Esophagus muscularis mucosa (tissue), 4 donors: ENCODE results near the gene PTPN14. TPM values are rescaled to one million over a fixed set of nuclear protein-coding genes. Genes with fewer than 3 reads are reported as not detected.
"Not testable (repeated sequence)": the region's sequence is repeated elsewhere in the genome, so short reads cannot be mapped to it uniquely, and the experiment has no call there.

Experiments used
- DNase-seq: peaks from one replicate; pipeline ENCODE4 v3.0.0-alpha.2; 2017; ENCODE audit errors: extremely low spot score
- H3K27ac ChIP-seq, 4 donors: fragments of 200-600 bp; sonication (generic); replicated peaks in 1 of 4; 1 replicate in 3 of 4; 2 replicates in 1 of 4; pipeline ENCODE4 v1.5.1; 2016 to 2019; ENCODE audit warnings: mild to moderate bottlenecking in 1 of 4
- H3K27me3 ChIP-seq, 4 donors: fragments of 200-600 bp; sonication (generic); one replicate each; pipeline versions ENCODE4 v1.5.1 to v1.6.0; 2016 to 2019
- H3K36me3 ChIP-seq, 4 donors: fragments of 200-600 bp; sonication (generic); one replicate each; pipeline ENCODE4 v1.5.1; 2016 to 2019
- H3K4me1 ChIP-seq, 4 donors: fragments of 200-600 bp; sonication (generic); one replicate each; pipeline ENCODE4 v1.5.1; 2016 to 2019
- H3K4me3 ChIP-seq, 4 donors: fragments of 200-600 bp; sonication (generic); 1 replicate in 2 of 4; 2 replicates in 2 of 4; pipeline ENCODE4 v1.5.1; 2016 to 2019; ENCODE audit warnings: mild to moderate bottlenecking in 4 of 4, moderate library complexity in 1 of 4
- H3K9me3 ChIP-seq, 4 donors: fragments of 200-600 bp; sonication (generic); 1 replicate in 3 of 4; 2 replicates in 1 of 4; pipeline ENCODE4 v1.5.1; 2016 to 2019
- EP300 ChIP-seq: sonication (generic); formaldehyde crosslinking; IDR thresholded peaks from one replicate; pipeline ENCODE4 v1.6.1; 2017; ENCODE audit warnings: antibody characterized with exemption
- POLR2A ChIP-seq: fragments of 450-650 bp; IDR thresholded peaks from one replicate; pipeline ENCODE4 v1.6.1; 2017; ENCODE audit warnings: antibody characterized with exemption, moderate library complexity, mild to moderate bottlenecking, low read depth
- POLR2AphosphoS5 ChIP-seq, 2 donors: sonication (generic); formaldehyde crosslinking; IDR thresholded peaks; one replicate each; pipeline ENCODE4 v1.6.1; 2017; ENCODE audit warnings: antibody characterized with exemption in 2 of 2
- WGBS: methylation state at CpG from one replicate; pipeline ENCODE4 v1.1.5; 2018; 5-methylcytosine and 5-hydroxymethylcytosine counted together
- intact Hi-C: fragments of 100-400 bp; cut with DNase I; formaldehyde crosslinking; loops from one replicate; pipeline ENCODE4 v1.15.1; 2023
- total RNA-seq, 4 donors: library from RNA; depleted of rRNA; stranded (reverse); fragments of >200 nt; gene quantifications; one replicate each; pipeline versions ENCODE4 v1.1.0 to v1.2.1, GENCODE V29; 2016
- TF ChIP-seq, protein P1 (sequence below), 3 experiments: fragments of 200-600 bp in 2 of 3; fragments of 450-650 bp in 1 of 3; sonication (generic) in 2 of 3; IDR thresholded peaks; one replicate each; pipeline ENCODE4 v1.5.1; 2017 to 2019; ENCODE audit warnings: antibody characterized with exemption in 3 of 3, mild to moderate bottlenecking in 2 of 3, moderate library complexity in 1 of 3

PTPN14 gene
- total RNA-seq, 4 donors from 2014 or later: 48.5 to 108 (median 69.1) TPM

DNA sequence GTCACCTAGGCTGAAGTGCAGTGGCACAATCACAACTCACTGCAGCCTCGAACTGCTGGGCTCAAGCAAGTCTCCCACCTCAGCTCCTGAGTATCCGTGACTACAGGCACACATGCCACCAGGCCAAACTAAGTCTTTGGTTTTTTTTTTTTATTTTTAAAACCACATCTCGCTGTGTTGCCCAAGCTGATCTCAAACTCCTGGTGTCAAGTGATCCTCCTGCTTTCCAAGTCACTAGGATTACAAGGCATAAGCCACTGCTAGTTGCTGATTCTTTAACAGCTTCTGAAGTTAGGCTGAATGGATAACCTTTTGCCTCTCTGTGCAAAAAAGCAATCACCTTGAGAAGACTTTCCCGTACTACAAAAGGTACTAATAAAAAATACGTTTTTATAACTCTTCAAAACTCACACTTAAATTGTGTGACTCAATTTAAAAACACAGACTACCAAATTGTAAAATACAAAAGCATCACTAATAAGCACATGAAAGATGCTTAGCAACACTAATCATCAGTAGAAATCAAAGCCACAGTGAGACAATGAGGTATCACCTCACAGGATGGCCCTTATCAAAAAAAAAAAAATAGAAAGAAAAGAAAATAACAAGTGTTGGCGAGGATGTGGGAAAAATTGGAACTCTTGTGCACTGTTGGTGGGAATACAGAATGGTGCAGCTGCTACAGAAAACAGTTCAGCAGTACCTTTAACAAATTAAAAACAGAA, 40.3 kb downstream of the PTPN14 start:
- 94% methylated on average over 6 of the region's 6 CpGs for WGBS
- H3K4me3 ChIP-seq: no peak overlapping the region
- H3K9me3 ChIP-seq: no peaks in the 10 kb centered on the region
- H3K4me1 ChIP-seq: peaks cover 19 to 46% (median 30%) of the 10 kb centered on the region in 4 donors
- no peak overlapping the region for H3K27ac ChIP-seq
- intact Hi-C loops: no loop called here
- H3K36me3 ChIP-seq: no peaks in the 10 kb centered on the region
- TF ChIP-seq POLR2AphosphoS5 (IDR thresholded peaks at IDR 0.05) (no peak), POLR2A (no peak), EP300 (no peak)
- TF ChIP-seq, protein P1, sequence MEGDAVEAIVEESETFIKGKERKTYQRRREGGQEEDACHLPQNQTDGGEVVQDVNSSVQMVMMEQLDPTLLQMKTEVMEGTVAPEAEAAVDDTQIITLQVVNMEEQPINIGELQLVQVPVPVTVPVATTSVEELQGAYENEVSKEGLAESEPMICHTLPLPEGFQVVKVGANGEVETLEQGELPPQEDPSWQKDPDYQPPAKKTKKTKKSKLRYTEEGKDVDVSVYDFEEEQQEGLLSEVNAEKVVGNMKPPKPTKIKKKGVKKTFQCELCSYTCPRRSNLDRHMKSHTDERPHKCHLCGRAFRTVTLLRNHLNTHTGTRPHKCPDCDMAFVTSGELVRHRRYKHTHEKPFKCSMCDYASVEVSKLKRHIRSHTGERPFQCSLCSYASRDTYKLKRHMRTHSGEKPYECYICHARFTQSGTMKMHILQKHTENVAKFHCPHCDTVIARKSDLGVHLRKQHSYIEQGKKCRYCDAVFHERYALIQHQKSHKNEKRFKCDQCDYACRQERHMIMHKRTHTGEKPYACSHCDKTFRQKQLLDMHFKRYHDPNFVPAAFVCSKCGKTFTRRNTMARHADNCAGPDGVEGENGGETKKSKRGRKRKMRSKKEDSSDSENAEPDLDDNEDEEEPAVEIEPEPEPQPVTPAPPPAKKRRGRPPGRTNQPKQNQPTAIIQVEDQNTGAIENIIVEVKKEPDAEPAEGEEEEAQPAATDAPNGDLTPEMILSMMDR (IDR thresholded peaks at IDR 0.05): no peak
- no peak for DNase-seq
- no peaks in the 10 kb centered on the region for H3K27me3 ChIP-seq

DNA sequence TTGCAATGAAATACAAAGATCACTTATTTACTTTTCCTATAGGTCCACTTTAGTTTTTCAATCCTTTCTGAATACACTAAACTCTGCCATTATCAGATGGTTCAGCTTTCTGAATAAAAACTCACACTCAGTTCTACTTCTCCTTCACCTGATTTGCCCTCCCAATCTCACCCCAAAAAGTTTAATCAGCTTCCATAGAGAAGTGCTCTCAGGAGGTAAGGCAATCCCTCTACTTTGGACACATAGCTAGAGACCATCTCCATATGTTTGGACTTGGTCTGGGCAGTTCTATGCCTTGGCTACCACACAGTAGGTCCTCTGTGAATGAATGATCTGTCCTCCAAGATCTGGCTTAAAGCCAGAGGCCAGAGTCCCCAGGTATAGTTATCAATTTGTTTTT, 40.9 kb downstream of the PTPN14 start:
- intact Hi-C loops: no loop called here
- Histone ChIP-seq H3K9me3 (no peaks in the 10 kb centered on the region), H3K27me3 (no peaks in the 10 kb centered on the region)

DNA sequence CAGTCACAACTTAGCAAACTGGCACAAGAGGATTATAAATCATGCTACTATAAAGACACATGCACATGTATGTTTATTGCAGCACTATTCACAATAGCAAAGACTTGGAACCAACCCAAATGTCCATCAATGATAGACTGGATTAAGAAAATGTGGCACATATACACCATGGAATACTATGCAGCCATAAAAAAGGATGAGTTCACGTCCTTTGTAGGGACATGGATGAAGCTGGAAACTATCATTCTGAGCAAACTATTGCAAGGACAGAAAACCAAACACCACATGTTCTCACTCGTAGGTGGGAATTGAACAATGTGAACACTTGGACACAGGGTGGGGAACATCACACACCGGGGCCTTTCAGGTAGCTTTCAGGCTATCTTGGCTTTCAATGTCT, 41.8 kb downstream of the PTPN14 start:
- peaks cover 11 to 32% (median 23%) of the 10 kb centered on the region in 4 donors for H3K4me1 ChIP-seq
- H3K4me3 ChIP-seq, H3K9me3 ChIP-seq, H3K27me3 ChIP-seq, H3K36me3 ChIP-seq, DNase-seq, intact Hi-C loops, H3K27ac ChIP-seq: not testable (repeated sequence)
- 94% methylated on average over 2 of the region's 3 CpGs for WGBS

More for the DNA sequence above, 40.9 kb downstream of the PTPN14 start:
- DNase-seq: peak; percentile 24
- Histone ChIP-seq H3K4me1 (peaks cover 15 to 40% (median 24%) of the 10 kb centered on the region in 4 donors), H3K36me3 (no peaks in the 10 kb centered on the region), H3K4me3 (no peak overlapping the region), H3K27ac (no peak overlapping the region)
- TF ChIP-seq POLR2AphosphoS5 (IDR thresholded peaks at IDR 0.05) (no peak), EP300 (no peak), POLR2A (no peak)
- TF ChIP-seq, protein P1 (IDR thresholded peaks at IDR 0.05): no peak

DNA sequence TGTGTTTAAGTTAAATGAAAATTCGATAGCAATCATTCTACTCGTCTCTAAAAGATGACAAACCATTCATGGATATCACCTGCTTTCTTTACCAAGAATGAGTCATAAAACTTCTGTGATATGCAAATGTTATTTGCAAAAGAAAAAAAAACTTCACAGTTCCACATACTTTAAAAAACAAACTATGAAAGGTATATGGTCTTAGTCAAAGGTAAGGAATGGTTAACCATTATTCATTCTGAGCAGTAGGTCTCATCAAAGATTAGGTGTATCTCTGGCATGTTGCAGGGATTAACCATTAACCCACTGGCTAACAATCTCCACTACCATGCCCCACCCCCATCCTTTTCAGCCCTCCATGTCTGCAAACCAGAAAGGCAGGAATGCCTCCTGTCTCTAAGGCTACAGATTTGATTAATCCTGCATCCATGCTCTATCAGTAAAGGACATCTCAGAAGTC, 44.4 kb downstream of the PTPN14 start:
- Histone ChIP-seq H3K27ac (no peak overlapping the region), H3K4me3 (no peak overlapping the region), H3K36me3 (no peaks in the 10 kb centered on the region), H3K9me3 (no peaks in the 10 kb centered on the region), H3K4me1 (peaks cover 7 to 17% (median 12%) of the 10 kb centered on the region in 4 donors), H3K27me3 (no peaks in the 10 kb centered on the region)
- 43% methylated on average over 2 of the region's 2 CpGs for WGBS
- DNase-seq: peak; percentile 75
- intact Hi-C loops: no loop called here
- TF ChIP-seq, protein P1 (IDR thresholded peaks at IDR 0.05): no peak
- TF ChIP-seq EP300 (no peak), POLR2AphosphoS5 (IDR thresholded peaks at IDR 0.05) (no peak), POLR2A (no peak)

DNA sequence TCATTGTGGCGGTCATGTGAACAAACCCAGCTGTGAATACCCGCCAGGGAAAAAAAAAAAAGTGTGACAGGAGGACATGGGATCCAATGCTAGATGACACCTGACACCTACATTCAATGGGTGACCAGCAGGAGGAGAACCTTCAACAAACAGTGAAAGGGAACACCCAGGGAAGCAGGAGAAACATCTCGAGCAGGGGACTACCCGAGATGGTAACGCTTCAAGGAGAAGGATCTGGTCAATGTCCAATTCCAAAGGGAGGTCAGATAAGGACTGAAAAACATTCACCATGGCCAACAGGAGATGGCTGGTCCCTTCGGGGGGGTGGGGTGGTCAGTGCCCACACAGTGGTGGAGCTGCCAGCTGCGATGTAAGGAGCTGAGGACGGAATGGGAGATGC, 46.3 kb downstream of the PTPN14 start:
- no peaks in the 10 kb centered on the region for H3K36me3 ChIP-seq
- TF ChIP-seq POLR2AphosphoS5 (IDR thresholded peaks at IDR 0.05) (no peak), EP300 (no peak), POLR2A (no peak)
- TF ChIP-seq, protein P1 (IDR thresholded peaks at IDR 0.05): no peak
- intact Hi-C loops: no loop called here
- H3K9me3 ChIP-seq: no peaks in the 10 kb centered on the region
- H3K4me3 ChIP-seq: no peak overlapping the region
- H3K4me1 ChIP-seq: peaks cover 7 to 27% (median 24%) of the 10 kb centered on the region in 4 donors
- 80% methylated on average over 8 of the region's 8 CpGs for WGBS
- no peak overlapping the region for H3K27ac ChIP-seq
- DNase-seq: no peak
- no peaks in the 10 kb centered on the region for H3K27me3 ChIP-seq
